HepG2 (cell line): ENCODE results near the gene ZBTB47. TPM values are rescaled to one million over a fixed set of nuclear protein-coding genes. Genes with fewer than 3 reads are reported as not detected.

Source experiments
- ELK4 ChIP-seq: sonication (generic); formaldehyde crosslinking; IDR thresholded peaks from 2 replicates; pipeline ENCODE4 v1.9.0; 2021; ENCODE audit warnings: missing genetic modification reagents, borderline replicate concordance
- HDAC2 ChIP-seq: sonication (generic); formaldehyde crosslinking; IDR thresholded peaks from 2 replicates; pipeline ENCODE4 v1.4.0; 2020; ENCODE audit warnings: missing genetic modification reagents
- MATR3 ChIP-seq: sonication (generic); formaldehyde crosslinking; IDR thresholded peaks from 2 replicates; pipeline ENCODE4 v1.4.0; 2020; ENCODE audit warnings: missing genetic modification reagents
- NR2C2 ChIP-seq: sonication (generic); formaldehyde crosslinking; IDR thresholded peaks from 2 replicates; pipeline ENCODE4 v1.4.0; 2020; ENCODE audit warnings: missing genetic modification reagents, mild to moderate bottlenecking, moderate library complexity, borderline replicate concordance
- RFX3 ChIP-seq: IDR thresholded peaks from 2 replicates; pipeline ENCODE4 v1.6.1; 2016; ENCODE audit warnings: missing biosample characterization, missing genetic modification reagents
- RNF2 ChIP-seq: fragments of 450-650 bp; conservative IDR thresholded peaks from 2 replicates; pipeline ENCODE4 v1.6.1; 2016; ENCODE audit warnings: low read depth
- SKI ChIP-seq: fragments of 450-650 bp; IDR thresholded peaks from one replicate; pipeline ENCODE4 v1.6.1; 2018; ENCODE audit warnings: mild to moderate bottlenecking; ENCODE audit not compliant: partially characterized antibody
- SP1 ChIP-seq, 2 experiments: fragments of 450-650 bp in 1 of 2; sonication (generic) in 1 of 2; formaldehyde crosslinking in 1 of 2; IDR thresholded peaks; 2 replicates each; pipeline versions ENCODE4 v1.4.0 to v1.6.1; 2016 to 2020; ENCODE audit warnings: missing genetic modification reagents in 1 of 2
- TFDP2 ChIP-seq: sonication (generic); formaldehyde crosslinking; IDR thresholded peaks from 2 replicates; pipeline ENCODE4 v1.4.0; 2020; ENCODE audit warnings: missing genetic modification reagents
- TP53 ChIP-seq: sonication (generic); formaldehyde crosslinking; conservative IDR thresholded peaks from 2 replicates; pipeline ENCODE4 v1.4.0; 2020; ENCODE audit warnings: missing genetic modification reagents
- TSC22D2 ChIP-seq: sonication (generic); formaldehyde crosslinking; IDR thresholded peaks from 2 replicates; pipeline ENCODE4 v1.5.1; 2020; ENCODE audit warnings: missing genetic modification reagents, mild to moderate bottlenecking, borderline replicate concordance
- ZBTB7A ChIP-seq: sonication (generic); formaldehyde crosslinking; IDR thresholded peaks from 2 replicates; pipeline ENCODE4 v1.8.0; 2022; ENCODE audit warnings: mild to moderate bottlenecking, missing genetic modification reagents
- ZFP36L1 ChIP-seq: sonication (generic); formaldehyde crosslinking; IDR thresholded peaks from 2 replicates; pipeline ENCODE4 v1.8.0; 2022; ENCODE audit warnings: mild to moderate bottlenecking, missing genetic modification reagents, moderate library complexity
- ZFYVE20 ChIP-seq: sonication (generic); formaldehyde crosslinking; IDR thresholded peaks from 2 replicates; pipeline ENCODE4 v1.8.0; 2023; ENCODE audit warnings: low read depth, mild to moderate bottlenecking, moderate library complexity, missing genetic modification reagents, borderline replicate concordance
- ZNF329 ChIP-seq: sonication (generic); formaldehyde crosslinking; IDR thresholded peaks from 2 replicates; pipeline ENCODE4 v1.9.0; 2021; ENCODE audit warnings: low read depth, mild to moderate bottlenecking, missing genetic modification reagents
- ZNF362 ChIP-seq: sonication (generic); formaldehyde crosslinking; IDR thresholded peaks from 2 replicates; pipeline ENCODE4 v1.4.0; 2020; ENCODE audit warnings: missing genetic modification reagents, mild to moderate bottlenecking, borderline replicate concordance
- ZNF441 ChIP-seq: sonication (generic); formaldehyde crosslinking; IDR thresholded peaks from 2 replicates; pipeline ENCODE4 v1.7.0; 2021; ENCODE audit warnings: missing genetic modification reagents, borderline replicate concordance
- ZNF574 ChIP-seq: sonication (generic); formaldehyde crosslinking; IDR thresholded peaks from 2 replicates; pipeline ENCODE4 v1.4.0; 2020; ENCODE audit warnings: missing genetic modification reagents
- ZNF670 ChIP-seq: sonication (generic); formaldehyde crosslinking; IDR thresholded peaks from 2 replicates; pipeline ENCODE4 v1.8.0; 2022; ENCODE audit warnings: mild to moderate bottlenecking, missing genetic modification reagents, borderline replicate concordance
- ZNF710 ChIP-seq: sonication (generic); formaldehyde crosslinking; IDR thresholded peaks from 2 replicates; pipeline ENCODE4 v1.5.0; 2020; ENCODE audit warnings: mild to moderate bottlenecking, missing genetic modification reagents, borderline replicate concordance
- polyA plus RNA-seq, 8 experiments: library from polyadenylated mRNA; depleted of rRNA in 3 of 8; stranded (reverse) in 7 of 8; unstranded in 1 of 8; fragments of >200 nt; fragmentation: Illumina TruSeq in 4 of 8; extraction: Trizol in 4 of 8; gene quantifications; 2 replicates each; pipeline versions ENCODE4 v1.2.1 to v1.2.3, GENCODE V29; 2011 to 2016; ENCODE audit warnings: low read depth in 4 of 8, missing spikeins in 1 of 8, mixed read lengths in 1 of 8; ENCODE audit not compliant: insufficient read depth in 1 of 8
- total RNA-seq, 5 experiments: library from RNA; depleted of rRNA; stranded (reverse); fragments of >200 nt; fragmentation: Illumina TruSeq; extraction: Trizol; gene quantifications; 2 replicates each; pipeline ENCODE4 v1.2.3, GENCODE V29; 2016; ENCODE audit warnings: low read depth in 1 of 5

Gene ZBTB47
- total and polyA plus RNA-seq, 2 of the 13 experiments (the other 11 are each of a cell fraction or from before 2014, with no cell fraction given) = 1.5 to 3.1 TPM

- TF ChIP-seq SKI = no peak
- no peak for TF ChIP-seq RFX3 (CRISPR knock-in tag)
- TF ChIP-seq RNF2 = no peak
- no peak for TF ChIP-seq ZNF670 (CRISPR knock-in tag)
- TF ChIP-seq ZNF574 (CRISPR knock-in tag) = peak; percentile 79
- no peak for TF ChIP-seq ZBTB7A
- TF ChIP-seq ZFP36L1 (CRISPR knock-in tag) = no peak
- no peak for TF ChIP-seq ZNF362 (CRISPR knock-in tag)
- no peak for TF ChIP-seq ZNF329
- TF ChIP-seq HDAC2 = peak; percentile 71; the same call in 1 of the 2 replicates
- TF ChIP-seq TP53 (CRISPR knock-in tag) = peak; percentile 76; the same call in 1 of the 2 replicates
- peak; percentile 91; the same call in 1 of the 2 replicates for TF ChIP-seq ZNF441 (CRISPR knock-in tag)
- TF ChIP-seq SP1 (IDR thresholded peaks at IDR 0.05) = no peak
- TF ChIP-seq SP1 (CRISPR knock-in tag; IDR thresholded peaks at IDR 0.05) = no peak
- peak; percentile 91; the same call in 1 of the 2 replicates for TF ChIP-seq TSC22D2
- no peak for TF ChIP-seq TFDP2 (CRISPR knock-in tag)
- TF ChIP-seq NR2C2 (CRISPR knock-in tag) = no peak
- TF ChIP-seq ELK4 (CRISPR knock-in tag) = no peak; the same call in 1 of the 2 replicates
- TF ChIP-seq ZNF710 (CRISPR knock-in tag) = no peak
- TF ChIP-seq ZFYVE20 = peak; percentile 30; the same call in 1 of the 2 replicates
- TF ChIP-seq MATR3 = no peak
Measured at GRCh38 chr3:42701371-42702065, 48.0 kb downstream of the ZBTB47 start (continued).
